HFFc6 (cell line): ENCODE measurements around the gene ATG14. TPM values are rescaled to one million over a fixed set of nuclear protein-coding genes. Genes with fewer than 3 reads are reported as not detected.
A peak's percentile ranks its signal among the peaks of the same experiment; 100 is the strongest.

Source experiments
- DNase-seq: peaks from one replicate; pipeline ENCODE4 v3.0.0-alpha.2; 2018
- H3K27ac Mint-ChIP-seq: 2 replicates; pipeline ENCODE4 v1.8.0; 2020; ENCODE audit warnings: mild to moderate bottlenecking, mixed read lengths
- H3K27me3 Mint-ChIP-seq: 2 replicates; pipeline ENCODE4 v1.8.0; 2021; ENCODE audit warnings: mild to moderate bottlenecking, moderate library complexity, mixed read lengths; ENCODE audit not compliant: insufficient read depth
- H3K36me3 Mint-ChIP-seq: 2 replicates; pipeline ENCODE4 v1.8.0; 2021; ENCODE audit warnings: low read depth, mixed read lengths
- H3K4me1 Mint-ChIP-seq: 2 replicates; pipeline ENCODE4 v1.8.0; 2020; ENCODE audit warnings: low read depth, mixed read lengths
- H3K4me3 Mint-ChIP-seq: 2 replicates; pipeline ENCODE4 v1.8.0; 2020; ENCODE audit warnings: mild to moderate bottlenecking, moderate library complexity, mixed read lengths
- H3K9me3 Mint-ChIP-seq: 2 replicates; pipeline ENCODE4 v1.8.0; 2020; ENCODE audit warnings: mild to moderate bottlenecking, mixed read lengths
- CTCF ChIP-seq: fragments of 200-600 bp; sonication (generic); IDR thresholded peaks from 2 replicates; pipeline ENCODE4 v1.5.0; 2021; ENCODE audit warnings: antibody characterized with exemption, mild to moderate bottlenecking
- total RNA-seq, 6 experiments: library from RNA; stranded (reverse); fragmentation: NEBNext Ultra II Directional; extraction: Animal tissue kit (Norgen Biotek cat#: 25700); gene quantifications; 2 replicates in 1 of 6; 3 replicates in 5 of 6; pipeline ENCODE4 v1.2.3, GENCODE V29; 2021

The ATG14 gene
- total RNA-seq, 6 experiments from 2014 or later, result 7.9 to 9.2 (median 8.5) TPM

GRCh38 chr14:55432628-55433027 is 21.0 kb upstream of the ATG14 start:
- TF ChIP-seq CTCF, result no peak
- H3K4me1 Mint-ChIP-seq, result peaks cover 5% of the 10 kb centered on the region; the same call in 1 of the 2 replicates
- H3K27ac Mint-ChIP-seq, result no peak overlapping the region
- H3K9me3 Mint-ChIP-seq, result no peaks in the 10 kb centered on the region
- H3K27me3 Mint-ChIP-seq, result peaks cover 2% of the 10 kb centered on the region
- no peaks in the 10 kb centered on the region for H3K36me3 Mint-ChIP-seq
- DNase-seq, result no peak
- no peak overlapping the region for H3K4me3 Mint-ChIP-seq

- Mint-ChIP-seq H3K27ac (no peak overlapping the region), H3K27me3 (peaks cover 3% of the 10 kb centered on the region), H3K4me3 (no peak overlapping the region), H3K4me1 (peaks cover 10% of the 10 kb centered on the region; the same call in 1 of the 2 replicates), H3K9me3 (no peaks in the 10 kb centered on the region), H3K36me3 (no peaks in the 10 kb centered on the region)
- peak; percentile 80 for TF ChIP-seq CTCF
- peak; percentile 73 for DNase-seq
Measured at GRCh38 chr14:55430024-55430690, 18.5 kb upstream of the ATG14 start.

GRCh38 chr14:55427439-55427838 is 15.8 kb upstream of the ATG14 start:
- TF ChIP-seq CTCF, result no peak
- Mint-ChIP-seq H3K4me3 (no peak overlapping the region), H3K27me3 (peaks cover 8% of the 10 kb centered on the region), H3K27ac (no peak overlapping the region), H3K9me3 (no peaks in the 10 kb centered on the region), H3K36me3 (no peaks in the 10 kb centered on the region), H3K4me1 (peaks cover 10% of the 10 kb centered on the region; the same call in 1 of the 2 replicates)
- DNase-seq, result no peak

GRCh38 chr14:55426891-55427290 is 15.3 kb upstream of the ATG14 start:
- H3K9me3 Mint-ChIP-seq, result no peaks in the 10 kb centered on the region
- H3K4me3 Mint-ChIP-seq, result no peak overlapping the region
- peaks cover 10% of the 10 kb centered on the region; the same call in 1 of the 2 replicates for H3K4me1 Mint-ChIP-seq
- H3K27me3 Mint-ChIP-seq, result peaks cover 8% of the 10 kb centered on the region
- TF ChIP-seq CTCF, result no peak
- no peak overlapping the region for H3K27ac Mint-ChIP-seq
- H3K36me3 Mint-ChIP-seq, result no peaks in the 10 kb centered on the region
- no peak for DNase-seq

GRCh38 chr14:55425091-55425490 is 13.5 kb upstream of the ATG14 start:
- H3K36me3 Mint-ChIP-seq, result no peaks in the 10 kb centered on the region
- peaks cover 12% of the 10 kb centered on the region for H3K27me3 Mint-ChIP-seq
- no peaks in the 10 kb centered on the region for H3K9me3 Mint-ChIP-seq
- H3K4me3 Mint-ChIP-seq, result no peak overlapping the region
- no peak for DNase-seq
- TF ChIP-seq CTCF, result no peak
- peaks cover 9% of the 10 kb centered on the region; the same call in 1 of the 2 replicates for H3K4me1 Mint-ChIP-seq
- H3K27ac Mint-ChIP-seq, result no peak overlapping the region
